Right renal cortex interstitium (tissue), 3 donors: ENCODE results near the gene GPC3. TPM values are rescaled to one million over a fixed set of nuclear protein-coding genes. Genes with fewer than 3 reads are reported as not detected.

Source experiments
- DNase-seq, 3 donors: peaks; one replicate each; pipeline ENCODE4 v3.0.0-alpha.2; 2013; ENCODE audit warnings: low read depth in 3 of 3, low spot score in 2 of 3
- polyA plus RNA-seq, 3 donors: library from polyadenylated mRNA; unstranded; fragments of 120-200 nt; gene quantifications; one replicate each; pipeline ENCODE4 v1.2.1, GENCODE V29; 2013; ENCODE audit not compliant: insufficient read length in 3 of 3

The GPC3 gene
- polyA plus RNA-seq, 3 donors = 1,260 to 1,341 (median 1,339) TPM

GRCh38 chrX:133587071-133587470, 398.3 kb downstream of the GPC3 start:
- no peak for DNase-seq

GRCh38 chrX:133586443-133586842, 399.0 kb downstream of the GPC3 start:
- no peak for DNase-seq

GRCh38 chrX:133583825-133584224, 401.6 kb downstream of the GPC3 start:
- DNase-seq = no peak

- no peak for DNase-seq
Measured at GRCh38 chrX:133580625-133581024, 404.8 kb downstream of the GPC3 start.

- no peak for DNase-seq
Measured at GRCh38 chrX:133579631-133580030, 405.8 kb downstream of the GPC3 start.

- no peak for DNase-seq
Measured at GRCh38 chrX:133576876-133577275, 408.5 kb downstream of the GPC3 start.

GRCh38 chrX:133575501-133576136, 409.8 kb downstream of the GPC3 start:
- DNase-seq = no peak

- no peak for DNase-seq
Measured at GRCh38 chrX:133574716-133575115, 410.7 kb downstream of the GPC3 start.

- DNase-seq = no peak
Measured at GRCh38 chrX:133570549-133570948, 414.8 kb downstream of the GPC3 start.

- DNase-seq = no peak
Measured at GRCh38 chrX:133569217-133569616, 416.2 kb downstream of the GPC3 start.

- no peak for DNase-seq
Measured at GRCh38 chrX:133568109-133568508, 417.3 kb downstream of the GPC3 start.

- DNase-seq = no peak
Measured at GRCh38 chrX:133566876-133567275, 418.5 kb downstream of the GPC3 start.

GRCh38 chrX:133563705-133564104, 421.7 kb downstream of the GPC3 start:
- DNase-seq = no peak

- DNase-seq = no peak
Measured at GRCh38 chrX:133561251-133561650, 424.1 kb downstream of the GPC3 start.

- DNase-seq = no peak
Measured at GRCh38 chrX:133559909-133560308, 425.5 kb downstream of the GPC3 start.

- no peak for DNase-seq
Measured at GRCh38 chrX:133555782-133556458, 429.5 kb downstream of the GPC3 start.

GRCh38 chrX:133550665-133551485, 434.5 kb downstream of the GPC3 start:
- no peak for DNase-seq

- no peak for DNase-seq
Measured at GRCh38 chrX:133549295-133549933, 436.0 kb downstream of the GPC3 start.

- DNase-seq = no peak
Measured at GRCh38 chrX:133546441-133546840, 439.0 kb downstream of the GPC3 start.

GRCh38 chrX:133544778-133545177, 440.6 kb downstream of the GPC3 start:
- DNase-seq = no peak

GRCh38 chrX:133544115-133544514, 441.3 kb downstream of the GPC3 start:
- DNase-seq = no peak
